ENCODE measurements around the gene TENM4. TPM values are rescaled to one million over a fixed set of nuclear protein-coding genes. Genes with fewer than 3 reads are reported as not detected.

TENM4 gene
- polyA plus RNA-seq, 2 of the 4 experiments (the other 2 are of a cell fraction), result 0.06 to 0.31 TPM

DNA sequence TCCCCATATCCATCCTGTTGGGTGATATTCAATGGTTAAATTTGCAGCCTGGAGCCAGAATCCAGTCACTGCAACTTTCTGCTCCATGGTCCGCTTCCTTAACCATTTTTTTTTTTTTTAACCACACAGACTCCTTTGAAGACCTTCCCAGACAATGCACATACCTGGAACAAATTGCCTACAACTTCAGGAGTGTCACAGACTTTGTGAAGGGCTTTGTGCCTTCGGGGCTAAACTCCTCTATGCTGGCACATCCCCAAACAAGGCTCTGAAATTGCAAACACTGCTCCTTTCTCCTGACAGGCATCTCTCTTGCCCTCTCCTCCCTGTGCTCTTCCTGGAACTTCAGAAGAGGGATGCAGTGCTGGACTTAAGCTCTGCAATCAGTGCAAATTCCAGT, 40.6 kb downstream of the TENM4 start:
- POLR2A ChIA-PET, result no interaction called here
- FAIRE-seq, result no peak
- no peak overlapping the region for H3K4me3 ChIP-seq
- no peak for ATAC-seq
- H3K4me1 ChIP-seq, result no peaks in the 10 kb centered on the region
- H3K9me3 ChIP-seq, result no peaks in the 10 kb centered on the region
- no peak for TF ChIP-seq ZC3H11A (IDR thresholded peaks at IDR 0.05)
- no peak for TF ChIP-seq ZSCAN20 (CRISPR knock-in tag; IDR thresholded peaks at IDR 0.05)
- TF ChIP-seq HEYL (CRISPR knock-in tag; IDR thresholded peaks at IDR 0.05), result no peak
- TF ChIP-seq CHD2 (IDR thresholded peaks at IDR 0.05; ENCODE audit: low read length, partially characterized antibody), result no peak
- TF ChIP-seq RAD21 (conservative IDR thresholded peaks at IDR 0.05 in 1 of 2, IDR thresholded peaks at IDR 0.05 in 1 of 2), result no peak
- no peak for TF ChIP-seq BHLHE40 (IDR thresholded peaks at IDR 0.05; ENCODE audit: low read depth, low read length)
- no peak for TF ChIP-seq NR3C1 (IDR thresholded peaks at IDR 0.05)
- no peak for TF ChIP-seq PHF8 (IDR thresholded peaks at IDR 0.05; ENCODE audit: borderline replicate concordance, low read depth)
- no peak for TF ChIP-seq SREBF2 (IDR thresholded peaks at IDR 0.05)
- TF ChIP-seq, protein P1, sequence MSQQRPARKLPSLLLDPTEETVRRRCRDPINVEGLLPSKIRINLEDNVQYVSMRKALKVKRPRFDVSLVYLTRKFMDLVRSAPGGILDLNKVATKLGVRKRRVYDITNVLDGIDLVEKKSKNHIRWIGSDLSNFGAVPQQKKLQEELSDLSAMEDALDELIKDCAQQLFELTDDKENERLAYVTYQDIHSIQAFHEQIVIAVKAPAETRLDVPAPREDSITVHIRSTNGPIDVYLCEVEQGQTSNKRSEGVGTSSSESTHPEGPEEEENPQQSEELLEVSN (IDR thresholded peaks at IDR 0.05; ENCODE audit: borderline replicate concordance, low read depth), result no peak
- H3K27ac ChIP-seq, result no peak overlapping the region
- WGBS (ENCODE audit: missing lambda C conversion rate), result 10% methylated on average over 2 of the region's 2 CpGs
- no peak for DNase-seq (ENCODE audit: low read depth in 1 of 2, low spot score in 1 of 2)
- CTCF ChIA-PET, result interaction anchor here (0.9 to 2.7 kb wide), 12 partner anchors 9 to 97 kb away, joined by 3 to 26 read pairs (median 4); no protein-coding TSS in a partner anchor
- H3K4me2 ChIP-seq, result no peak overlapping the region

DNA sequence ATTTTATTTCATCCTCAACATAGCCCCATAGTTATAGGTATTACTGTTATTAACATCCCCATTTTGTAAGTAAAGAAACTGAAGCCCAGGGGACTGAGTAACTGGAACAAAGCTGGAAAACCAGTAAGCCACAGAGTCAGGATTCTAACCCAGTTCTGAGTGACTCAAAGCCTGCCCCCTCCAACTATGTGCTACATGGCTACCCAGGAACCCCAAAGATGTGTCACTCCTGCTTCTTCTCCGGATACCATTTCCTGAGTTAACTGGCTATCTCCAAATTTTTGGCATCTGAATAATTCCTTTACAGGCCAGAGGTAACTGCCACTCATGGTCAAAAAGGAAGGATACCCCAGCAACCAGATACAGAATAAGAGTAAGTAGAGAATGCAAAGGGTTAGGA, 43.6 kb downstream of the TENM4 start:
- ATAC-seq (no peak), FAIRE-seq (no peak), DNase-seq (ENCODE audit: low read depth in 1 of 2, low spot score in 1 of 2) (no peak)
- 40% methylated on average over 1 of the region's 1 CpG for WGBS (ENCODE audit: missing lambda C conversion rate)
- ChIA-PET POLR2A (no interaction called here), CTCF (no interaction called here)
- no peak overlapping the region for H3K4me3 ChIP-seq
- no peaks in the 10 kb centered on the region for H3K4me1 ChIP-seq
- no peak for TF ChIP-seq CHD2 (IDR thresholded peaks at IDR 0.05; ENCODE audit: low read length, partially characterized antibody)
- no peak for TF ChIP-seq MAFK (IDR thresholded peaks at IDR 0.05; ENCODE audit: partially characterized antibody)
- no peak for TF ChIP-seq ESRRA (IDR thresholded peaks at IDR 0.05; ENCODE audit: borderline replicate concordance, low read length)
- TF ChIP-seq MYC (IDR thresholded peaks at IDR 0.05; ENCODE audit: borderline replicate concordance, low read length), result no peak
- no peak for TF ChIP-seq BHLHE40 (IDR thresholded peaks at IDR 0.05; ENCODE audit: low read depth, low read length)
- no peak for TF ChIP-seq ZNF302 (CRISPR knock-in tag; IDR thresholded peaks at IDR 0.05)
- no peak for TF ChIP-seq CBX8 (IDR thresholded peaks at IDR 0.05)
- TF ChIP-seq, protein P2, sequence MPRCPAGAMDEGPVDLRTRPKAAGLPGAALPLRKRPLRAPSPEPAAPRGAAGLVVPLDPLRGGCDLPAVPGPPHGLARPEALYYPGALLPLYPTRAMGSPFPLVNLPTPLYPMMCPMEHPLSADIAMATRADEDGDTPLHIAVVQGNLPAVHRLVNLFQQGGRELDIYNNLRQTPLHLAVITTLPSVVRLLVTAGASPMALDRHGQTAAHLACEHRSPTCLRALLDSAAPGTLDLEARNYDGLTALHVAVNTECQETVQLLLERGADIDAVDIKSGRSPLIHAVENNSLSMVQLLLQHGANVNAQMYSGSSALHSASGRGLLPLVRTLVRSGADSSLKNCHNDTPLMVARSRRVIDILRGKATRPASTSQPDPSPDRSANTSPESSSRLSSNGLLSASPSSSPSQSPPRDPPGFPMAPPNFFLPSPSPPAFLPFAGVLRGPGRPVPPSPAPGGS (IDR thresholded peaks at IDR 0.05), result no peak
- TF ChIP-seq, protein P3, sequence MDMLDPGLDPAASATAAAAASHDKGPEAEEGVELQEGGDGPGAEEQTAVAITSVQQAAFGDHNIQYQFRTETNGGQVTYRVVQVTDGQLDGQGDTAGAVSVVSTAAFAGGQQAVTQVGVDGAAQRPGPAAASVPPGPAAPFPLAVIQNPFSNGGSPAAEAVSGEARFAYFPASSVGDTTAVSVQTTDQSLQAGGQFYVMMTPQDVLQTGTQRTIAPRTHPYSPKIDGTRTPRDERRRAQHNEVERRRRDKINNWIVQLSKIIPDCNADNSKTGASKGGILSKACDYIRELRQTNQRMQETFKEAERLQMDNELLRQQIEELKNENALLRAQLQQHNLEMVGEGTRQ (IDR thresholded peaks at IDR 0.05), result no peak
- no peak for TF ChIP-seq NFE2L2 (conservative IDR thresholded peaks at IDR 0.05; ENCODE audit: low read length)
- TF ChIP-seq JUN (IDR thresholded peaks at IDR 0.05), result no peak
- no peak for TF ChIP-seq POLR2A (IDR thresholded peaks at IDR 0.05; ENCODE audit: low read length)
- TF ChIP-seq, protein P4, sequence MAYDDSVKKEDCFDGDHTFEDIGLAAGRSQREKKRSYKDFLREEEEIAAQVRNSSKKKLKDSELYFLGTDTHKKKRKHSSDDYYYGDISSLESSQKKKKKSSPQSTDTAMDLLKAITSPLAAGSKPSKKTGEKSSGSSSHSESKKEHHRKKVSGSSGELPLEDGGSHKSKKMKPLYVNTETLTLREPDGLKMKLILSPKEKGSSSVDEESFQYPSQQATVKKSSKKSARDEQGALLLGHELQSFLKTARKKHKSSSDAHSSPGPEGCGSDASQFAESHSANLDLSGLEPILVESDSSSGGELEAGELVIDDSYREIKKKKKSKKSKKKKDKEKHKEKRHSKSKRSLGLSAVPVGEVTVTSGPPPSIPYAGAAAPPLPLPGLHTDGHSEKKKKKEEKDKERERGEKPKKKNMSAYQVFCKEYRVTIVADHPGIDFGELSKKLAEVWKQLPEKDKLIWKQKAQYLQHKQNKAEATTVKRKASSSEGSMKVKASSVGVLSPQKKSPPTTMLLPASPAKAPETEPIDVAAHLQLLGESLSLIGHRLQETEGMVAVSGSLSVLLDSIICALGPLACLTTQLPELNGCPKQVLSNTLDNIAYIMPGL (CRISPR knock-in tag; IDR thresholded peaks at IDR 0.05; ENCODE audit: borderline replicate concordance), result no peak
- TF ChIP-seq HOXB5 (CRISPR knock-in tag; IDR thresholded peaks at IDR 0.05), result no peak
- TF ChIP-seq FOSB (CRISPR knock-in tag; IDR thresholded peaks at IDR 0.05), result no peak
- no peak overlapping the region for H3K4me2 ChIP-seq
- H3K27ac ChIP-seq, result no peak overlapping the region
- H3K9me3 ChIP-seq, result no peaks in the 10 kb centered on the region
